RKO (cell line): ENCODE results near the gene ANKRD18A.

Experiments used
- DNase-seq: peaks from one replicate; pipeline ENCODE4 v3.0.0-alpha.2; 2016; ENCODE audit warnings: low spot score

Gene ANKRD18A

DNA sequence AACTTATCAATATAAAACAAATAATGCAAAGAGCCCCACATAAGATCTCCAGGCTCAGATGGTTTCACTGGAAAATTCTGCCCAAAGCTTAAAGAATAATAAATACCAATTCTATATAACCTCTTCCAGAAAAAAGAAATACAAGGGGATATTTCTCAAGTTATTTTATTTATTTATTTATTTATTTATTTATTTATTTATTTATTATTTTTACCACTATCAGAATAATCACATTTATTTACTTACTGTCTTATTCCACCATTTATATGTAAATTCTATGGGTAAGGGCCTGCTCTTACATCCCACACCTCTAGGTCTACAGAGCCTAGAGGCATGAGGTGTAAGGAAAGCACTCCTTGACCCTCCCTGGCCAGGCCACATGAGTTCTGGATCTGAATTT, 91.1 kb downstream of the ANKRD18A start:
- no peak for DNase-seq

DNA sequence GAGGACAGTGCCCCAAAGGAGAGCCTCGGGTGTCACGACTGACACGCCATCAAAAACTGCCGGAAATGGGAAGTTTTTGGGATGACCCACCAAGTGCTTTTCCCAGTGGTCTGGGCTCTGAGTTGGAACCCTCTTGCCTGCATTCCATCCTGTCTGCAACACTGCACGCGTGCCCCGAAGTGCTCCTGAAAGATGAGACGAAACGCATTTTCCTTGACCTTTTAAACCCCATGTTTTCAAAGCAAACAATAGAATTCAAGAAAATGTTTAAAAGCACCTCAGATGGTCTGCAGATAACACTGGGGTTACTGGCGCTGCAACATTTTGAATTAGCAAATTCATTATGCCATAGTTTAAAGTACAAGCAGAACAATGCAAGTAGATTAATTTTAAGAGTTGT, 92.9 kb downstream of the ANKRD18A start:
- DNase-seq = no peak

- no peak for DNase-seq
These were observed 93.8 kb downstream of the ANKRD18A start for GRCh38 chr9:38526591-38526990.

- no peak for DNase-seq
These were observed 97.3 kb downstream of the ANKRD18A start for GRCh38 chr9:38523121-38523520.

DNA sequence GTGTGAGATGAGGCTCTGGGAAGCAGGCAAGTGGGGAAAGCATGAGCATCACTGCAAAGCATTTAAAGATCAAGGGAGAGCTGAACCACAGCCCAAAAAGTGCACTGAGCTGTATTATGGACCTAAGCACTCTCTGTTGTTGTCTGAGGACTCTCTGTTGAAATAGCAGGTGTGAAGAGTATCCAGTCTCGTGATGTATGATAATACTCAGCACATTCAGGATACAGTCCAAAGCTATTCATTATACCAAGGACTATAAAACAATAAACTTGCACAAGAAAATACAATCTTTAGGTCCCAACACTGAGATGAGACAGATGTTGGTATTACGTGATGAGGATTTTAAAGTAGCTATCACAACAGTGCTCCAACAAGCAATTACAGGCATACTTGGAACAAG, 98.6 kb downstream of the ANKRD18A start:
- DNase-seq = no peak
